Effector memory CD4-positive, alpha-beta T cell (primary cell): Measurements from ENCODE around the gene MED28.

Source experiments
- DNase-seq, 3 donors: peaks; one replicate each; pipeline ENCODE4 v3.0.0-alpha.2; 2020
- H3K27ac ChIP-seq: 2 replicates; pipeline ENCODE4 v1.7.0; 2013; ENCODE audit warnings: mild to moderate bottlenecking, low read length, moderate library complexity; ENCODE audit not compliant: insufficient read depth, poor library complexity, severe bottlenecking
- H3K27me3 ChIP-seq: replicated peaks from 2 replicates; pipeline ENCODE4 v1.7.0; 2013; ENCODE audit warnings: mild to moderate bottlenecking, low read length; ENCODE audit not compliant: insufficient read depth, control insufficient read depth, poor library complexity, severe bottlenecking
- H3K36me3 ChIP-seq: 2 replicates; pipeline ENCODE4 v1.7.0; 2013; ENCODE audit warnings: mild to moderate bottlenecking, low read length, moderate library complexity; ENCODE audit not compliant: control insufficient read depth, insufficient read depth
- H3K4me1 ChIP-seq: 2 replicates; pipeline ENCODE4 v1.7.0; 2013; ENCODE audit warnings: low read length, mild to moderate bottlenecking; ENCODE audit not compliant: control insufficient read depth, insufficient read depth, poor library complexity, severe bottlenecking
- H3K4me3 ChIP-seq: 2 replicates; pipeline ENCODE4 v1.7.0; 2013; ENCODE audit warnings: low read length, low read depth, mild to moderate bottlenecking; ENCODE audit not compliant: insufficient read depth, poor library complexity, severe bottlenecking
- H3K9me3 ChIP-seq: 2 replicates; pipeline ENCODE4 v1.7.0; 2013; ENCODE audit warnings: mild to moderate bottlenecking, low read length, moderate library complexity; ENCODE audit not compliant: control insufficient read depth

MED28 gene

GRCh38 chr4:17616283-17616682, 1.8 kb downstream of the MED28 start:
- Histone ChIP-seq H3K9me3 (no peaks in the 10 kb centered on the region), H3K36me3 (peaks cover 19% of the 10 kb centered on the region), H3K27ac (no peak overlapping the region), H3K27me3 (no peaks in the 10 kb centered on the region), H3K4me1 (peaks cover 11% of the 10 kb centered on the region), H3K4me3 (no peak overlapping the region)
- DNase-seq, result no peak

GRCh38 chr4:17618926-17619325, 4.5 kb downstream of the MED28 start:
- no peak for DNase-seq
- Histone ChIP-seq H3K36me3 (peaks cover 42% of the 10 kb centered on the region), H3K4me1 (peaks cover 11% of the 10 kb centered on the region), H3K27ac (no peak overlapping the region), H3K27me3 (no peaks in the 10 kb centered on the region), H3K9me3 (no peaks in the 10 kb centered on the region), H3K4me3 (no peak overlapping the region)

DNA sequence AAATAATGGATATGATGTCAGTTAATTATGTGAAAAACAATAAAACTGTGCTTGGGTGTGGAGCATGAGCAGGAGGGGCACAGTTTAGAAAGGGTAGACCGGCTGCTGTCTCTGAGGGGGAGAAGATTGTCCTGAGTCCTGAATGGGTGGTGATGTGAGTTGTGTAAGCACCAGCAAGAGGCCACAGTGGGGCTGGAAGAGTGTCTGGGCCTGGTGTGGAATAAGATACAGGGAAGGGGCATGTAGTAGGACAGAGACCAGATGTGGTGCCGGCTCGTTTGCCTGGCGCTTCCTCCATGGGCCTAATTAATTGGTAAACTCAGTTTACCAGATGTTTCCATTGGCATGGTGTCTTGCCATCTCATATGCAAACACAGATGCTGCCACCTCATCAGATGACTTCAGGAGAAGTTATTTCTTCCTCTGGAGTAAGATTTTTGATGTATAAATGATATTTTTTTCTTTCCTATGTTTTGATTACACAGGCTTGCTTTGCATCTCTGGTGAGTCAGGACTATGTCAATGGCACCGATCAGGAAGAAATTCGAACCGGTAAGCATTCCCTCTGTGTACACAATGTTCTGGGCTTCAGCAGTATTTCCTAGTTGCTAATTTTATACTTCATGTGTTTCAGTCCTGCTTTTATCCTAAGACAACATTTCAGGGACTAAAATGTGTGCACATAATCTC, 5.1 kb downstream of the MED28 start:
- no peak overlapping the region for H3K27ac ChIP-seq
- no peak overlapping the region for H3K4me3 ChIP-seq
- H3K27me3 ChIP-seq, result no peaks in the 10 kb centered on the region
- peaks cover 48% of the 10 kb centered on the region for H3K36me3 ChIP-seq
- no peak for DNase-seq
- H3K4me1 ChIP-seq, result peaks cover 11% of the 10 kb centered on the region
- H3K9me3 ChIP-seq, result no peaks in the 10 kb centered on the region

DNA sequence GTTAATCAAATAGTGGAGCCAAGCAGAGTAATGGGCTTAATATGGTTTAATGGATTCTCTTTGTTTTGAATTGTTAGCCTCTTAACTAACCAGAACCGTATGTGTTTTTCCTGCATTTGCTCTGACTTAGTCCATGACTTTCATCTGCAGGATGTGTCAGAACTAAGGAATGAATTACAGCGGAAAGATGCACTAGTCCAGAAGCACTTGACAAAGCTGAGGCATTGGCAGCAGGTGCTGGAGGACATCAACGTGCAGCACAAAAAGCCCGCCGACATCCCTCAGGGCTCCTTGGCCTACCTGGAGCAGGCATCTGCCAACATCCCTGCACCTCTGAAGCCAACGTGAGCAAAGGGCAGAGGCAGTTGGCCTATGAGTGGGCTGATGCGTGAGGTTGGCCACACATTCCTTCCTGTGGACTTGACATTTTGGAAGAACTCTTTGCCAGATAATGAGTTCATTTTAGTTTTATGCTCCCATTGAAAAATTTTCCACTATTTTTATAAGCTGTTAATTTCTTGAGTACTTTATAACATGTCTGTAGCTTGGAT, 9.1 kb downstream of the MED28 start:
- H3K27me3 ChIP-seq, result no peaks in the 10 kb centered on the region
- H3K4me3 ChIP-seq, result no peak overlapping the region
- H3K4me1 ChIP-seq, result no peaks in the 10 kb centered on the region
- no peak for DNase-seq
- peaks cover 87% of the 10 kb centered on the region for H3K36me3 ChIP-seq
- no peaks in the 10 kb centered on the region for H3K9me3 ChIP-seq
- no peak overlapping the region for H3K27ac ChIP-seq

DNA sequence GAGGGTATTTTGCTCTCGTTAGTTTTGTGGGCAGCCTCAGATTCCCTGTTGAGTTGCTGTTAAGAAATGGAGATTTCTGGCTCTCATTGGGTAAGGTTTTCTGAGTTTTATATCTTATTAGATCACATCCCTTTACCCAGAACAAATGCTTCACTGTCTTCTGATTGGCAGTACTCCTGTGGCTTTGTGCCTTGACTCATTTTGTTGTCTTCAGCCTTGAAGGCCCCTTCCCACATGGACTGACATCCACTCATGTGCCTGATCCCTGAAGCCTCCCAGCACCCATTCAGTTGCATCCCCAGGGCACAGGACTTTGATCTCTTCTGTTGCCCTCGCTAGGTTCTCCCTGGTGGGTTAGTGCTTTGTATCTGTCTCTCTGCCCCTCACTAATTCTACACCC, 10.4 kb downstream of the MED28 start:
- DNase-seq, result no peak
- no peak overlapping the region for H3K27ac ChIP-seq
- no peaks in the 10 kb centered on the region for H3K9me3 ChIP-seq
- no peaks in the 10 kb centered on the region for H3K4me1 ChIP-seq
- H3K27me3 ChIP-seq, result no peaks in the 10 kb centered on the region
- H3K36me3 ChIP-seq, result peaks cover 95% of the 10 kb centered on the region
- H3K4me3 ChIP-seq, result no peak overlapping the region

DNA sequence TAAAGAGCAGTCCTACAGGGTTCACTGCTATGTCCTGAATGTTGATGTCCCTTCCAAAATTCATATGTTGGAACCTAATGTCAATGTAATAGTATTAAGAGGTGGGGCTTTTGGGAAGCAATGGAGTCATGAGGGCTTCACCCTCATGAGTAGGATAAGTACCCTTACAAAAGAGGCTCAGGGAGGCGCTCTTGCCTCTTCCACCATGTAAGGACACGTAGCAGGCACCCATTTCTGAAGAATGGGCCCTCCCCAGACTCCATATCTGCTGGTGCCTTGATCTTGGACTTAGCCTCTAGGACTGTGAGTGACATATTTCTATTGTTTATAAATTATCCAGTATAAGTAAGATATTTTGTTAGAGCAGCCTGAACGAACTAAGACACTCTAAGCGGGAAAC, 15.8 kb downstream of the MED28 start:
- Histone ChIP-seq H3K36me3 (peaks cover 74% of the 10 kb centered on the region), H3K4me3 (no peak overlapping the region), H3K4me1 (no peaks in the 10 kb centered on the region), H3K27me3 (no peaks in the 10 kb centered on the region), H3K9me3 (no peaks in the 10 kb centered on the region), H3K27ac (no peak overlapping the region)
- no peak for DNase-seq

DNA sequence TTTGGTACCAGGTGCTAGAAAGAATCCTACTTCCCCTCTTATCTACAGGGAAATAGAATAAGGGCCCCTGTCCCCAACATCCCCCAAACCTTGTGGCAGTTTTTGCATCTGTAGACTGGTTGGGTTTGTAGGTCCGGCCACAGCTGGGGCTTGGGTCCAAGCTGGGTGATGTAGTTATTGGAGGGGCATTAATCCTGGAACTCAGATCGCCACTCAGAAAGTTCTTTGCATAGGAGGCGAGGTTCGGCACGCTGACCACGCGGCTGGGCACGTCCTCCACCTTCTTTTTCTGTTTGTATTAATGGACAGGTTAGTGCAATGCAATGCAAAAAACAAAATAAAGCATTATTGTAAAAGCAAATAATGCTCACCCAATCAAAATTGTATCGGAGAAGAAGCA, 19.2 kb downstream of the MED28 start:
- Histone ChIP-seq H3K36me3 (peaks cover 41% of the 10 kb centered on the region), H3K9me3 (no peaks in the 10 kb centered on the region), H3K27ac (no peak overlapping the region), H3K4me3 (no peak overlapping the region), H3K27me3 (no peaks in the 10 kb centered on the region), H3K4me1 (peaks cover 3% of the 10 kb centered on the region)
- no peak for DNase-seq

- Histone ChIP-seq H3K4me3 (no peak overlapping the region), H3K27me3 (no peaks in the 10 kb centered on the region), H3K9me3 (no peaks in the 10 kb centered on the region), H3K36me3 (peaks cover 27% of the 10 kb centered on the region), H3K27ac (no peak overlapping the region), H3K4me1 (peaks cover 3% of the 10 kb centered on the region)
- DNase-seq, result no peak
Observed at GRCh38 chr4:17635056-17635455, 20.6 kb downstream of the MED28 start.

- H3K36me3 ChIP-seq, result peaks cover 19% of the 10 kb centered on the region
- H3K4me3 ChIP-seq, result no peak overlapping the region
- DNase-seq, result no peak
- no peaks in the 10 kb centered on the region for H3K27me3 ChIP-seq
- no peak overlapping the region for H3K27ac ChIP-seq
- peaks cover 3% of the 10 kb centered on the region for H3K4me1 ChIP-seq
- no peaks in the 10 kb centered on the region for H3K9me3 ChIP-seq
Observed at GRCh38 chr4:17636341-17636695, 21.9 kb downstream of the MED28 start.

- Histone ChIP-seq H3K4me3 (no peak overlapping the region), H3K27ac (no peak overlapping the region), H3K36me3 (peaks cover 14% of the 10 kb centered on the region), H3K9me3 (no peaks in the 10 kb centered on the region), H3K27me3 (no peaks in the 10 kb centered on the region), H3K4me1 (peaks cover 3% of the 10 kb centered on the region)
- DNase-seq, result peak; percentile 39 to 57 (median 47)
Observed at GRCh38 chr4:17636696-17637622, 22.5 kb downstream of the MED28 start.
